GM19372 (cell line): ENCODE results near the gene ANKRD44.
A peak's percentile ranks its signal among the peaks of the same experiment; 100 is the strongest.

Experiments
- ATAC-seq: cut with Tn5 transposase; IDR thresholded peaks from one replicate; pipeline ENCODE4 v1.9.1; 2021; ENCODE audit warnings: mild to moderate bottlenecking, low read depth, moderate library complexity; ENCODE audit not compliant: unreplicated experiment

Gene ANKRD44

DNA sequence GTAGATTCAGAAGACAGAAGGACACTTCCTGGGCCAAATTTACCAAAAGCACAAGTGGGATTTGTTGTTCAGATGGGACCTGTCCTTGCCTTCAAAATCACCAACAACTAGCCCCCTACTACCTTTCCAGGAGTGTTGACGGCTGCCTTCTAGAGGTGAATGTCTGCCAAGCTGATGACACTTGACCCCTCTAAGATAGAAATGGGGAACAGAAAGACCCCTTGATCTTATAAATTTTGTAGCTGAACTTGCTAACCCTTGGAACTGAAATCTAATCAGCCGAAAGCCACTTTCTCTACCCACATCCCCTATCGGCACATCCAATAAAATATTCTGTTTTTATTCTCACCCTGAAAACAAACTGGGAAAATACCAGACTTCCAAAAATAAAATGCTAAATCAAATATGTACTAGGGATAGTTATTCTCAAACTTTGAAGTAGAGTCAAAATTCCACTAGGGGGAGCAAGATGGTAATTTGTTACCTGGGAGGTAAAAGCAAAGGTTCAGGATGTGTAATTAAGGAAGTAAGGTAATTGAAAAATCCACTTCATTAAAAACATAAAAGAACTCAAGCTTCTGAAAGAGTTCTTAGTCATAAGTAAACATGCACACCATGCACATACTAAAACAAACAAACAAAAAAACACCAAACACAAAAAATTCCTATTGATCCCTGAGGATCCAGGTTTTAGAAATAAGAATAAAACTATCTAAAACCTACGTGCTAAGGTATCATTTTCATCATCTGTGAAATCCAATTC, 119.2 kb downstream of the ANKRD44 start:
- ATAC-seq = no peak

DNA sequence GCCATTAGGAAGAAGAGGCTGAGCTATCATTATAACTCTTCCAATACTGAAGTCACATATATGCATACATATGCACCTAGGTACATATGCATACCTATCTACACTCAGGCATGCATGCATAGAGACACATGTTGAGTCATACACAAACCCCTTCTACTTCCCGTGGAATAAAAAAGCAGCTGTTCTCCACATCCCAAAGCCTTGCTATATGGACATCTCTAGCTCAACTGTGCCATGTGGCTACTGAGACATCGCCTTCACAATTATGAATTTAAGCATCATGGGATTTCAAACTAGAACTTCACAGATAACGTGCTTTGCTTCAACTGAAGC, 120.5 kb downstream of the ANKRD44 start:
- no peak for ATAC-seq

DNA sequence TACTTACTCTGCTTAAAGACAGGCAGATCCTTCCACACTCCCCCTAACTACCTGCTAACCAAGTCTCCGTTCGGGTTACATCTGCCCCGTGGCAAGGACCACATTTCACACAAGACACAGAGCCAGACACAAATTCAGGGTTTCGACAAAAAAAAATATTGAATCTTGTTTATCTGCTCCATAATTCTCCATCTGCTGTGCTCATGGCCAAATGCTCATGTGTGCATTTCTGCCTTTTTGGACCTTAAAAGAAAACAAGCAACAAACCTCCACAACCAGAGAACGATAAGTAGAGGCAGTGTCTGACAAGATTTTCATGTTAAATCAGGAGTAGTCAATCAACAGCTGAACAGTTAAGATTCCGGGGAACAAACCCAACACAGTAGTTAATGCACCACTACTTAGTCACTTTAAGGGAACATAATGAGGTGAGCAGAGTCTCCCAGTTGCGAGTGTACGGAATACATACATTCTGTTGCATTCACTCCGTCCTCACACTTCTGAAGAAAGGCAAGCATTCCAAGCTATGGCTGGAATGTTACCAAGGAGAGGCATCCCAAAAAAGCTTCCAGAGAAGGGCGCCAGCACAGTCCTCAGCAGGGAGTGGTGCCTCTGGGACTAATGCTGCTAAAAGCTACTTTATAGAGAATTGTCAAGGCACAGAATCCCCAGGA, 121.0 kb downstream of the ANKRD44 start:
- no peak for ATAC-seq

DNA sequence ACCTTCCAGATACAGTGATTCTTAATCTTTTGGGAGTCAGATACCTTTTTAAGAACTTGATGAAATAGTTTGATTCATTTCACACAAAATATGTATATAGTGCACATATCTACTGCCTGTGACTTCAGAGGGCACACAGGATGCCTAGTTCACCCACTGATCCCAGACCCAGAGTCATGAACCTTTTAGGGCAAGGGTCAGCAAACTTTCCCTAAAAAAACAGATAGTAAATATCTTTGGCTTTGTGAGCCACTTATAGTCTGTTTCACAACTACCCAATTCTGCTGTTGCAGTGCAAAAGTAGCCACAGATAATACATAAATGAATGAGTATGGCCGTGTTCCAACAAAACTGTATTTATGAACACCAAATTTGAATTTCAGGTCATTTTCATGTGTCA, 124.9 kb downstream of the ANKRD44 start:
- ATAC-seq = no peak

DNA sequence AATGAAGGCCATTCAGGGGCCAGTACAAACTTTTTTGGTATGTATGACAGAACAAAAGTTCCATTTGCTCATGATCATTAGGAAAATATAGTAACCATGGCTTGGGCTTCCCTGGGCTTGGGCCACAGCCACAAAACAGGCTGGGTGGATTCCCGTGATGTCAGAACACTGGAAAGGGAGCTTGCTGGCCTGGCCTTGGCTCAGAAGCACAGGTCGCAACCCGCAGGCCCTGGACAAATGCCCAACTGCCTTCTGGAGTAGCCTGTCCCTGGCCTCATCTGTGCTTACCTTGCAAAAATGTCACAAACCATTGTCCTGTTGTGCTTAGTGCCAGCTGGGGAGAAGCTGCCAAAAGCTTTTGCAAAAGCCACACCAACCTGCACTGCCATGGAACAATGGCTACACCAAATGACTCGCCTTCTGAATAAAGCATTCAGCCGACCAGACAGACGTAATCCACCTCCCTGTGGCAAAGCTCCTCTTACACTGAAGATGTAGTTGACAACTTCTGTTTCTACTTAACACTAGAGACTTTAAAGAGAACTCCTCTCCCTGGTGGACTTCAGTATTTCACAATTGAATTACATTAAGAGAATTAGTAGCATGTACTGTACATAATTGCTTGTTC, 125.5 kb downstream of the ANKRD44 start:
- no peak for ATAC-seq

DNA sequence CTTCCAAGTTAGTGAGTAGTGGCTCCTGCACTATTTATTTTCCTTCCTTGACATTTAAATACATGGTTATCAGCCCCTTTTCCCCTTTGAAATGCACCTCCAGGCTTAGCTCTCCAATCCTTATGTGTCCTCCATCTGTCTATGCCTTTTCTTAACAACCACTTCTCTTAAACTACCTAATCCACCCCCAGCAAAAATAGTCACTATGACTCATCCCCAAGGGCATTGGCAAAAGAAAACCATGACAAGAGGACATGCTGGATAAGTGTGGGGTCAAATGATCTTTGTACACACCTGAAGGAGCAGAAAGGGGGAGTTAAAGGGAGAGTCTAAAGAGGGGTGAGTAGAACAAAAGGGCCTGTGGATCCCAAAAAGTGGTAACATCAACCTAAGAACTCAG, 127.2 kb downstream of the ANKRD44 start:
- no peak for ATAC-seq

DNA sequence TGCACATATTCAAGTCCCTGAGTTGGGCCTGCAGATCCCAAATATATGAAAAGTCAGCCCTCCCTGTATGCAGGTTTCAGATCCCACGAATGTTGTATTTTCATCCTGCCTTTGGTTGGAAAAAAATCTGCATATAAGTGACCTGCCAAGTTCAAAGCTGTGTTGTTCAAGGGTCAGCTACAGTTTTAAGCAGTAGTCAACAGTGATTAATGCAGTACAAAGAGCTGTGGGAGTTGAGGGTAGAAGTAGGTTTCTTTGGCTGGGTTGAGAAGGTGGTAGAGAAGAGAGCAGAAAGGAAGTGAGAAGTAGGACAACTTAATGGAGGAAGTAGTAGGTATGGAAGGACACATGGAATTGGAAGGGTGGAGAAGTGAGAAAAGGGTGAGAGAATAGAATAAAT, 127.9 kb downstream of the ANKRD44 start:
- ATAC-seq = no peak

DNA sequence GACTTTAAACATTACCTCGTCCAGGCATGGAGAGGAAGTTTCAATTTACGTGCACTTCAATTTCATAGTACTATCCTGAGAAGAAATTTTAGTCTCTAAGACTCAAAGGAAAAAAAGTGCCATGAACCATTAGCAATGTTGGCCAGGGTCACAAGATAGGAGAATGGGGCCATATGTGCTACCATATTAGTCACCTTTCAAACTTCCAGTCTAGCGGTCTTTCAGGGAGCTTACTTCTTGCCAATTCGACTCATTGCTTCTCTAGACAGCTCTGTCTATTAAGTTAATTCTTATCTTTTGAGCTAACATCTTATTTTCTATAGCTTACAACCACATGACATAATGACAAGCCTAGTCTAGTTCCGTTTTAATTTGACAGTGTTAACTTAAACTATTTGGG, 129.1 kb downstream of the ANKRD44 start:
- ATAC-seq = no peak

DNA sequence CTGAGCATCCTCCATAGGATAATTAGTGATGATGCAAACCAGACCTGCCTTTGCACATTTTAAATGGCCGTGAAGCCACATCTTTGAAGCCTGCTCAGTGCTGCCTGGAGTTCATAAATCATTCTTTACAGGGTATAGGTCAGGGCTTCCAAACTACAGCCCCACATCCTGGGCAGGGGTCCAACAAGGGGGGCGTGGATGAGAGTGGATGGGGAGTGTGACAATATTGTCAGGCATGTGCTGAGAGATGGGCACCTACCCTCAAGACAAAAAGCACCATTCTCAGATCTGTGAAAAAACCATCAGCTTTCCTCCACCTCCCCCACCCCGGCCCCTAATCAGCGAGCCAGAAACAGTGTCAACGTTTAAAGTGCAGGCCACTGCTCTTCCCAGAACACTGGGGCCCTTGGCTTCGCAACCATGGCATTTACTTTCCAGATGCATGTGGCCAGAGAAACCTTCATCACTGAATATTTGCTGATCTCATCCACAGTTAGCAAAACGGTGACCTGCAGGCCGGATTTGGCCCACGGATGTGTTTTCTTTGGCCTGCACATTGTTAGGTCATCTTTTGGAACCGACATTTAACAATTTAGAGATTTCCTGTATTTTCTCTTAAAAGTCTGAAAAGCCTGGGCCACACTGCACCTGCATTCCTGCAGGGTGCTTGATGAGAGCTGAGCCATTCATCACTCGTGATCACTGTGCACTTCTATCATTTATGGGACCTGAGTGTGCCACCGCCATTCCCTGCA, 130.7 kb downstream of the ANKRD44 start:
- no peak for ATAC-seq

DNA sequence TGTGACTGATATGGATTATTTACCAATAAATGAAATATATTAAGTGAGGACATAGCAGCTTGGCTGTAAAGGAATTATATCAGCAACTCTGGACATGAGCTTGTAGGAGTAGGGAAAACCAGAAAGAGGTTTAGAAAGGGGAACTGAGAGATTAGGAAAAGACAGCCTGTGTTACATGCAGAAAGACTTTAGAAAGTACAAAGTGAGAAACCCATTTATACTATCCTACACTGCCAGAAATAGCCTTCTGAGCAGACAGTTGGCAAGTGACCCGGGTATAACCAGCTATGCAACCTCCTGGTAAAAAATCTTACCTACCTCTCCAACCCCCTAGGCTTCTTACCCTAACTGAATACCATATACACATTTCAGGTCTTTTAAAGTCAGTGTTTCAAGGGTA, 134.1 kb downstream of the ANKRD44 start:
- no peak for ATAC-seq

DNA sequence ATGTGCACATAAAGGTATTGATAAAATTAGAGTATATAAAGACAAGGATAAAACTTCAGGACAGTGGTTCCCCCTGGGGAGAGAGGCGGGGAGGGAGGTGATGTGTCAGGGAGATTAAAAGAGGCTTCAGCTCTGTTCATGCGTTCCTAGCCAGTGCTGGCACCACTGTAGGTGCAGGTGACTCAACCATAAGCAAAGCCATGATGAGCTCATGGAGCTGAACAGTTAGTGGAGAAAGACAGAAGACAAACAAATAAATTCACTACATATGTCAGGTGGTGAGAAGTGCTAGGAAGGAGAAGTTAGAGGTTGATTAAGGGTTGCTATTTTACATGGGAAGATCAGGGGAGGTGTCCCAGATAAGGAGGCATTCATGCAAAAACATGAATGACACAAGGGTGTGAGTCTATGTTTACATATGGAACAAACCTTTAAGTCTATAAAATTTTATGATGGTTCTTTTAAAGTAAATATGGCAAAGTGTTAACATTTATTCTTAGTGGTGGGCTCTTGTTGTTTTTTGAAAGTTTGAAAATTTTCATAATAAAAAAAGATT, 136.0 kb downstream of the ANKRD44 start:
- ATAC-seq = no peak

DNA sequence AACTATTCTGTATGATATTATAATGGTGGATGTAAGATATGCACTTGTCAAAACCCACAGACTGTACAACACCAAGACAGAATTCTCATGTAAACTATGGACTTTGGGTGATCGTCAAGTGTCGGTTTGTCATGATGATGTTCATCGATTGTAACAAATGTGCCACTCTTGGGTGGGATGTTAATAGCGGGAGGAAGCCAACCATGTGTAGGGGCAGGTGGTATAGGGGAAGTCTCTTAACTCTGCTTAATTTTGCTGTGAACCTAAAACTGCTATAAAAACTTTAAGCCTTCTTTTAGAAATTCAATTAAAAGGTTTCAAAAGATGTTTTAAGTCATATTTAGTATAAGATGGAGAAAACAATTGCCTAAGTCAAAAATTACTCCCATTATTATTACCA, 139.0 kb downstream of the ANKRD44 start:
- no peak for ATAC-seq

DNA sequence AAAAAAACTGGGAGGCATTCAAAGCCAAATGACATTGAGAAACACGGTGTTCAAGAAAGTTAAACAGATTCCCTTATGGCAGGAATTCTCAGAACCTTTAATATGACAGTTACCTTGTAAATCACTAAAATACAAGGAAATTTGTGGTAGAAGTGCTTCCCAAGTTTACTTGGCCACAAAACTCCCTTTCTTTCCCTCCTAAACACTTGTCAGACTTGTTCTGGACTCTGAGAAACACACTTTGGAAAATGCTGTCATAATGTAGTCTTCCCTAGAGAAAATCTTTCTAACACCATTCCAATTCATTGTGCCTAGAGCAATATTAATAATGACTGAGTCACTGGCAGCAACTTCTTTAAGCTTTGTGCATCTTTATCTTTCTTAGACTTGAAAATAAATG, 140.4 kb downstream of the ANKRD44 start:
- no peak for ATAC-seq

DNA sequence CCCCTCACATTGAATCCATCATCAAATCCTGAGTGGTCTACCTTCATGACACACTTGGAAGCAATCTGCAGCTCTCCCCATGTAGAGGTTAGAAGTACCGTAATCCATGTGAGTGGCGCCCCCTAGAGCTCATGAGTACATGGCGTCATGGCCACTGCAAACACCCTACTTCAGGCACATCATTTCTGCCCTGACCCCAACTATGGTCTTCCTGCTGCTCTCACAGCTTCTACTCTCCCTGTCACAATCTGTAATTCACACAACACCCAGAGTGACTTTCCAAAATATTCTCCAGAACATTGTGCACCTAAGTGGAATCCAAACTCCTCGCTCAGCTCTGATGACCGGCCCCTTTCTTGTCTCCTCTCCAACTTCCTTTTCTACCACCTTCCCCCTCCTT, 141.9 kb downstream of the ANKRD44 start:
- ATAC-seq = peak; percentile 73

DNA sequence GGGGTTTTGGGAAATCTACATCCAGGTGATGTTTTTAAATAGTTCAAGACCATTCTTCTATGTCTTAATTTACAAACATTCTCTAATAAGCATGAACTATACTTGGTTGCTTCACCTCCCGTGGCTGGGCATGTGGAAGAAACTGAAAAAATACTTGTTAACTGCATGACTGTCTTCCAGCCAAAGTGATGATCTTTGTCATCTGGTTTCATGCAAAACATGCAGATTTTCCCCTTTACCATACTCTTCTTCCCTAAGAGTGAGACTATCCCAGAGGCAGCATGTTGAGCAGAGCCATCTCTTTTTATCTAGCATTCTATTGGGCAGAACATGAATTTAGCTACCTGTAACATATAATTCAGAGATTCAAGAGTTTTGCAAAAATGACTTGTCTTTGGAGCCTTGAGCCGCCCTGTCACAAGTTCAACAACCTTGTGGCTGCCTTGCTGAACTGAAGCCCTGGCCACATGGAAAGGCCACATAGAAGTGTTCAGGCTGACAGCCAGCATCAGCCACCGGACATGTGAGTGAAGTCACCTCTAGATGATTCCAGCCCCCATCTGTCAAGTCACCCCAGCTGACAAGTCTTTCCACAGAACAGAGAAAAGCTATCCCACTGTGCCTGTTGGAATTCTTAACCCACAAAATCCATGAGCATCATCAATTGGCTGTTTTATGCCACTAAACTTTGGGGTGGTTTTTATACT, 142.8 kb downstream of the ANKRD44 start:
- no peak for ATAC-seq

DNA sequence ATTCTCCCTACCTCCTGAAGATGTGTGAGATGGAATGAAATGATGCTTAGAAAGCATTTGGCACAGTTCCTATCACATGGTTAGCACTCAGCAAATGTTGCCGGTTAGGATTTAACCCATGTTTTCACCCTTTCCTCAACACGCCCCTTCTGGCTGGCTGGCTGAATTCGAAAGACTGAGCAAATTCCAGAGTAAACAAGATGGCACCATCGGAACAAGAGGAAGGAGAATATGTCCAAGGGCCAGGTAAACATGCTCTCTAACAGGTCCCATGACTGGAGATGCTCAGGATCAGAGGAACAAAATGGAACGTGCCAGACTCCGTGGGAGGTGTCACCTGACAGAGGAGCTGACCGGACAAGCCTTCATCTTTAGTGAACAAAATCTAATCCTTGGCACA, 145.6 kb downstream of the ANKRD44 start:
- ATAC-seq = no peak

DNA sequence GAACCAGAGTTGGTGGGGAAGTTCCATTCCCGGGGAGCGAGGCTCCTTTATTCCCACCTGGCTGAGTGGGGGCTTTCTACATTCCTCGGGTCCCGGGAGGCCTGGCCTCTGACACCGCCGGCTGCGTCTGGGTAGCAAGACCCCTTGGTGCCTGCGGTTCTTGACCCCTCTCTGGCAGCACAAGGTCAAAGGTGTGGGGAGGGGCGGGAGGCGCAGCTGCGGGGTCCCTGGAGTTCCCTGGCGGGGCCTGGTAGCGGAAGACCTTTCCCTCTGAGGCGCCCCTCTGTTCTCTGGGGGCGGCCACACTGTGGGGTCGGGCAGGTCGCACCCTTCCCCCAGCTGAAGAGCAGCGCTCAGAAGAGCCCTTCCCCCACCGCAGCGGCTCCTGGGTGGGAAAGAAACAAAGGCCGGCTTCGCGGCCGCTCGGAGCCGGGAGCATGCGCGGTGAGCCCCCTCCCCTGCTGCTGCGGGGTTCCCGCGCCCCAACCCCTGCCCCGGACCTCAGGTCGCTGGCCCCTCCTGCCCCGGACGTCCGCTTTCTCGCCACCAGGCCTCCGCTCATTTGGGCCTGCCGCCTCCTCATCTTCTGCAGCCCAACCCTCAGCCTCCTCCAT, 146.3 kb downstream of the ANKRD44 start:
- ATAC-seq = no peak

DNA sequence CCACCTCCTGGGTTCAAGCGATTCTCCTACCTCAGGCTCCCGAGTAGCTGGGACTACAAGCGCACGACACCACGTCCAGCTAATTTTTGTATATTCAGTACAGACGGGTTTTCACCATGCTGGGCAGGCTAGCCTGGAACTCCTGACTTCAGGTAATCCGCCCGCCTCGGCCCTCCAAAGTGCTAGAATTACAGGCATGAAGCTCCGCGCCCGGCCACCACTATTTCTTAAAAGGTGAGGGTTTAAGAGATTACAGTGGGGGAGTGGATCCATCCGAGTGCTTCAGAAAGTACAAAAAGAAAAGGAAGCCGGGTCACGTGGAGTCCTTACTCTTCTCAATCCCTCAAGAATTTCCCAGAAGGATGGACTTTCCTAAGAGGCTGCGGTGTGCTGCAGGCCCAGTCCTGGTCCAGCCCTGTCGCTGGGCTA, 146.9 kb downstream of the ANKRD44 start:
- no peak for ATAC-seq

DNA sequence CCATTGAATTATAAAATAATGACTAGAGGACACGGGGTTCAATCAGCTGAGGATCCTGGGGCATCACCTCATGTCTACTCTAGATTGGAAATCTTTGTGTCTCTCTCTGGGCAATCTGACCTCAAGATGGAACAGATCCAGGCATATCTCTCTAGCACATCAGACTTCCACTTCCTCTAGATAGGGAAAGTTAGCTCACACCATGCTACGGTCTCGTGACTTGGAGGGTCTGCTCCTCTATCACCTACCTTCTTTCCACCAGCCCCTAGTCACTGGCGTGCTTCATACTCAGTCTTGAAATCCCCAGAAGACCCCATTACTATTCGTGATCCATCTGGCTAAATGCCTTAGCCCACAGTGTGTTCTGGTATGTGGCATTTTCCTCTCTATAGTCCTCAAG, 148.8 kb downstream of the ANKRD44 start:
- no peak for ATAC-seq

DNA sequence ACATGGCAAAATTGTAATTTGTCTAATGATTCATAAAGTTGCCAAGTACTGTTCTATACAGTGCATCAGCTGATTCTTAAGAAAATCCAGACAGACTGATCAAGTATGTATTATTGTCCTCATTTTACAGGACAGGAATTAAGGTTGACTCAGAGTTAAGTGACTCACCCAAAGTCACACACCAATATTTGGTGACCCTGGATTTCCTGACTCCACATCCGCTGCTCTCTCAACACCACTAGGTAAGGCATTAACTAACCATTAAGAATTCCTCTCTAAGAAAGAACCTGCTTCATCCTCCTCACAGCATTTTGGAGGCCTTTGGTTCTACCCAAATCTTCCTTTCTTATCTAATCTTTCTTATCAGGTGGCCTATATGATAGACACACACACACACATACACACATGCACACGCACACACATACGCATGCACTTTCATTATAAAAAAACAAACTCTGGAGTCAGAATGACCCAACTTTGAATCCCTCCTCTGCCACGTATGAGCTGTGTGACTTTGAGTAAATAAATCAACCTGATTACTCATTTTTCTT, 150.8 kb downstream of the ANKRD44 start:
- peak; percentile 61 for ATAC-seq
